B cell (primary cell): ENCODE data around the gene BCKDK.

Experiments
- CTCF ChIP-seq: fragments of 200-600 bp; IDR thresholded peaks from one replicate; pipeline ENCODE4 v1.8.0; 2022; ENCODE audit warnings: antibody characterized with exemption, mild to moderate bottlenecking
- EZH2 ChIP-seq: IDR thresholded peaks from 2 replicates; pipeline ENCODE4 v1.6.1; 2012; ENCODE audit warnings: borderline replicate concordance, low read depth, mild to moderate bottlenecking, moderate library complexity, low read length; ENCODE audit not compliant: insufficient read depth, poor library complexity, severe bottlenecking

- no peak for TF ChIP-seq CTCF
- no peak for TF ChIP-seq EZH2
Measured at GRCh38 chr16:31133046-31133501, 24.9 kb downstream of the BCKDK start.
